ENCODE measurements around the gene JAML. TPM values are rescaled to one million over a fixed set of nuclear protein-coding genes. Genes with fewer than 3 reads are reported as not detected.
A peak's percentile ranks its signal among the peaks of the same experiment; 100 is the strongest.

The JAML gene
- total and polyA plus RNA-seq, 2 of the 13 experiments (the other 11 are each of a cell fraction or from before 2014, with no cell fraction given), result 2.0 to 3.3 TPM

DNA sequence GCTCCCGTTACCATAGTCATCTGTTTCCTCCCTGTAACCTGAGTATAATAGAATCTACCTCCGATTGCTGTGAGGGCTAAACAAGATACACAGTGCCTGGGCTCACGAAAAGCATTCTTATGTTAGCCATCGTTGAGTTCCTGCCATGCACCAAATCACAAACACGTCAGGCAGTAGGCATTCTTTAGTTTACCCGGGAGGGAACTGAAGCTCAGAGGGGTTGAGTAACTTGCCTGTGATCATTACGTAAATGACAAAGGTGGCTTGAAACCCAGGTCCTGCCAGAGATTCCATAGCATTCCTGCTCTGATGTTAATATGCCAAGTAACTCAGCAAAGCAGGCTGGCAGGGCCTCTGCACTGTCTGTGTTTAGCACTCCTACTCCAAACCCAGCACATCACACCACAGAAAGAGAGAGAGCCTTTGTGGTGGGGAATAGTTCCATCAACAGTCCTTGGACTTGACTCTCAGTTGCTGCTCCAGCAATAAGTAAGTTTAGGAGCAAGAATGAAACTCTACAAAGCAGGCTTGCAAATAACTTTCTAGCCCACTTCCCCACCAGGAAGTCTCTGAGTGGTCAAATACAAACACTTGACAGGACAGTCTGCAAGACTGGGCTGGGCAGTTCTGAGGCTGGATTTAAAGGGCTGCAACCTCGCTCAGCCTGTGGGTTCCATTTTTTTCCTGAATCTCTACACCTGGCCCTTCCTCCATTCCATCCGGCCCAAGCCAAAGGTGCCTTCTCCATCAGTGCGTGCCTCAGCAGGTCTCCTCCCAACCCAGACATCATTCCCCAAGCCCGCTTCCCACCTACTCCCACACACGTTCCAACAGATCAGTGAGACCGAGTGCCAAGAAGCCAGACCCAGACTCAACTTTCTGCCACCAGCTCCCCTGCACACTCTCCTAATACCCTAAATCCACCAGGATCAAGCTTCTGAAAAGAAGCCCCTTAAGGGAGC lies 49.5 kb downstream of the JAML start (continued):
- no peak for TF ChIP-seq ZNF580 (CRISPR knock-in tag; IDR thresholded peaks at IDR 0.05; ENCODE audit: borderline replicate concordance, low read depth)
- TF ChIP-seq CREM (IDR thresholded peaks at IDR 0.05), result 0 out of 2 replicates have a peak, but pooled peaks have one; percentile 24
- TF ChIP-seq CREM (CRISPR knock-in tag; IDR thresholded peaks at IDR 0.05), result no peak
- TF ChIP-seq SKI (IDR thresholded peaks at IDR 0.05; ENCODE audit: partially characterized antibody), result no peak
- TF ChIP-seq TEAD3 (CRISPR knock-in tag; optimal IDR thresholded peaks at IDR 0.05; ENCODE audit: borderline replicate concordance), result peak; percentile 54
- TF ChIP-seq FOXA3 (CRISPR knock-in tag; IDR thresholded peaks at IDR 0.05), result 0 out of 2 replicates have a peak, but pooled peaks have one; percentile 16
- no peak for TF ChIP-seq IRF1 (CRISPR knock-in tag; IDR thresholded peaks at IDR 0.05; ENCODE audit: low read depth)
- TF ChIP-seq HMGXB4 (CRISPR knock-in tag; IDR thresholded peaks at IDR 0.05; ENCODE audit: borderline replicate concordance in 1 of 2, low read depth in 1 of 2), result no peak
- no peak for TF ChIP-seq ZFP1 (CRISPR knock-in tag; IDR thresholded peaks at IDR 0.05)
- TF ChIP-seq TRIM24 (CRISPR knock-in tag; IDR thresholded peaks at IDR 0.05), result no peak
- 0 out of 2 replicates have a peak, but pooled peaks have one; percentile 21 for TF ChIP-seq ATF1 (CRISPR knock-in tag; IDR thresholded peaks at IDR 0.05)
- peak in 1 of 2 experiments; percentile 23; a peak in 1 of 4 replicates for TF ChIP-seq EP300 (IDR thresholded peaks at IDR 0.05; ENCODE audit: low read depth in 2 of 2, low read length in 2 of 2)
- TF ChIP-seq EP300 (CRISPR knock-in tag; IDR thresholded peaks at IDR 0.05; ENCODE audit: borderline replicate concordance), result no peak
- TF ChIP-seq CEBPG (CRISPR knock-in tag; IDR thresholded peaks at IDR 0.05), result peak; percentile 76
- 0 out of 2 replicates have a peak, but pooled peaks have one; percentile 9 for TF ChIP-seq TGIF2 (CRISPR knock-in tag; IDR thresholded peaks at IDR 0.05)
- 0 out of 2 replicates have a peak, but pooled peaks have one; percentile 27 for TF ChIP-seq GATAD2A (CRISPR knock-in tag; IDR thresholded peaks at IDR 0.05)
- peak; percentile 82 for TF ChIP-seq FOSL2 (CRISPR knock-in tag; IDR thresholded peaks at IDR 0.05)
- TF ChIP-seq ZNF614 (CRISPR knock-in tag; IDR thresholded peaks at IDR 0.05; ENCODE audit: borderline replicate concordance), result peak; percentile 50; the same call in 1 of the 2 replicates
- TF ChIP-seq SAP130 (CRISPR knock-in tag; IDR thresholded peaks at IDR 0.05; ENCODE audit: low read depth), result peak; percentile 38; the same call in 1 of the 2 replicates
- no peak for TF ChIP-seq NFE2L2 (IDR thresholded peaks at IDR 0.05; ENCODE audit: low read length)
- TF ChIP-seq SYNCRIP (IDR thresholded peaks at IDR 0.05; ENCODE audit: insufficient read depth, low read depth, low read length), result no peak
- 0 out of 2 replicates have a peak, but pooled peaks have one; percentile 35 for TF ChIP-seq IRF2 (CRISPR knock-in tag; IDR thresholded peaks at IDR 0.05)
- TF ChIP-seq, protein P1, sequence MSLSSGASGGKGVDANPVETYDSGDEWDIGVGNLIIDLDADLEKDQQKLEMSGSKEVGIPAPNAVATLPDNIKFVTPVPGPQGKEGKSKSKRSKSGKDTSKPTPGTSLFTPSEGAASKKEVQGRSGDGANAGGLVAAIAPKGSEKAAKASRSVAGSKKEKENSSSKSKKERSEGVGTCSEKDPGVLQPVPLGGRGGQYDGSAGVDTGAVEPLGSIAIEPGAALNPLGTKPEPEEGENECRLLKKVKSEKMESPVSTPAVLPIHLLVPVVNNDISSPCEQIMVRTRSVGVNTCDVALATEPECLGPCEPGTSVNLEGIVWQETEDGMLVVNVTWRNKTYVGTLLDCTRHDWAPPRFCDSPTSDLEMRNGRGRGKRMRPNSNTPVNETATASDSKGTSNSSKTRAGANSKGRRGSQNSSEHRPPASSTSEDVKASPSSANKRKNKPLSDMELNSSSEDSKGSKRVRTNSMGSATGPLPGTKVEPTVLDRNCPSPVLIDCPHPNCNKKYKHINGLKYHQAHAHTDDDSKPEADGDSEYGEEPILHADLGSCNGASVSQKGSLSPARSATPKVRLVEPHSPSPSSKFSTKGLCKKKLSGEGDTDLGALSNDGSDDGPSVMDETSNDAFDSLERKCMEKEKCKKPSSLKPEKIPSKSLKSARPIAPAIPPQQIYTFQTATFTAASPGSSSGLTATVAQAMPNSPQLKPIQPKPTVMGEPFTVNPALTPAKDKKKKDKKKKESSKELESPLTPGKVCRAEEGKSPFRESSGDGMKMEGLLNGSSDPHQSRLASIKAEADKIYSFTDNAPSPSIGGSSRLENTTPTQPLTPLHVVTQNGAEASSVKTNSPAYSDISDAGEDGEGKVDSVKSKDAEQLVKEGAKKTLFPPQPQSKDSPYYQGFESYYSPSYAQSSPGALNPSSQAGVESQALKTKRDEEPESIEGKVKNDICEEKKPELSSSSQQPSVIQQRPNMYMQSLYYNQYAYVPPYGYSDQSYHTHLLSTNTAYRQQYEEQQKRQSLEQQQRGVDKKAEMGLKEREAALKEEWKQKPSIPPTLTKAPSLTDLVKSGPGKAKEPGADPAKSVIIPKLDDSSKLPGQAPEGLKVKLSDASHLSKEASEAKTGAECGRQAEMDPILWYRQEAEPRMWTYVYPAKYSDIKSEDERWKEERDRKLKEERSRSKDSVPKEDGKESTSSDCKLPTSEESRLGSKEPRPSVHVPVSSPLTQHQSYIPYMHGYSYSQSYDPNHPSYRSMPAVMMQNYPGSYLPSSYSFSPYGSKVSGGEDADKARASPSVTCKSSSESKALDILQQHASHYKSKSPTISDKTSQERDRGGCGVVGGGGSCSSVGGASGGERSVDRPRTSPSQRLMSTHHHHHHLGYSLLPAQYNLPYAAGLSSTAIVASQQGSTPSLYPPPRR (CRISPR knock-in tag; IDR thresholded peaks at IDR 0.05; ENCODE audit: borderline replicate concordance), result no peak
- TF ChIP-seq SIN3B (IDR thresholded peaks at IDR 0.05; ENCODE audit: low read length), result no peak
